HG03378 (cell line): ENCODE measurements around the gene KRTAP10-12.

ENCODE experiments used
- ATAC-seq: cut with Tn5 transposase; IDR thresholded peaks from one replicate; pipeline ENCODE4 v1.9.1; 2021; ENCODE audit warnings: mild to moderate bottlenecking, moderate library complexity; ENCODE audit not compliant: unreplicated experiment

The KRTAP10-12 gene

DNA sequence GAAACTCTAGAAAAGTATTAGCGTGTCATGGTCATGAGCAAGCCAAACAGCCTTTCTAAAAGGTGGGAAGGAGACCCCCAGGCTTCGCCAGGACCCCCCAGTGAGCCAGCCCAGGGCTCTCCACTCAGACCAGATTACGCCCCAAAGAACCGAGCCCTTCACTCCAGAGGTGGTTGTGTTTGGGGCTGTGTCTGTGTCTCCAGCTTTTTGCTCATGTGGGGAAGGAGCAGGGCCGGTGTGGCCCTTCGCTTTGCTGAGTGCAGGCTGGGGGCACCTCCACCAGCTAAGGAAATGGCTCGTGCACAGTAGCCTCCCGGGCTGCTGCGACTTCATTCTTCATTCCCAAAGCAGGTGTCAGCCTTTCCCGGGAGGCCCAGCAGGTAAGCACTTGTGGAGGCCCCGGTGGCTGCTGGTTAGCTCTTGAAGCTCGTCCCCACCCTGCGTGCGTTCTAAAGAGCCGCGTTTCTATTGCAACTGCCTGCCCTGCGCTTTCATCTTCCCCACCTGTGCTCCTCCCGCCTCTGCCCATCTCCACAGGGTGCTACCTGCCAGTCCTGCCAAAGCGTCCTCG is 13.9 kb downstream of the KRTAP10-12 start:
- no peak for ATAC-seq

DNA sequence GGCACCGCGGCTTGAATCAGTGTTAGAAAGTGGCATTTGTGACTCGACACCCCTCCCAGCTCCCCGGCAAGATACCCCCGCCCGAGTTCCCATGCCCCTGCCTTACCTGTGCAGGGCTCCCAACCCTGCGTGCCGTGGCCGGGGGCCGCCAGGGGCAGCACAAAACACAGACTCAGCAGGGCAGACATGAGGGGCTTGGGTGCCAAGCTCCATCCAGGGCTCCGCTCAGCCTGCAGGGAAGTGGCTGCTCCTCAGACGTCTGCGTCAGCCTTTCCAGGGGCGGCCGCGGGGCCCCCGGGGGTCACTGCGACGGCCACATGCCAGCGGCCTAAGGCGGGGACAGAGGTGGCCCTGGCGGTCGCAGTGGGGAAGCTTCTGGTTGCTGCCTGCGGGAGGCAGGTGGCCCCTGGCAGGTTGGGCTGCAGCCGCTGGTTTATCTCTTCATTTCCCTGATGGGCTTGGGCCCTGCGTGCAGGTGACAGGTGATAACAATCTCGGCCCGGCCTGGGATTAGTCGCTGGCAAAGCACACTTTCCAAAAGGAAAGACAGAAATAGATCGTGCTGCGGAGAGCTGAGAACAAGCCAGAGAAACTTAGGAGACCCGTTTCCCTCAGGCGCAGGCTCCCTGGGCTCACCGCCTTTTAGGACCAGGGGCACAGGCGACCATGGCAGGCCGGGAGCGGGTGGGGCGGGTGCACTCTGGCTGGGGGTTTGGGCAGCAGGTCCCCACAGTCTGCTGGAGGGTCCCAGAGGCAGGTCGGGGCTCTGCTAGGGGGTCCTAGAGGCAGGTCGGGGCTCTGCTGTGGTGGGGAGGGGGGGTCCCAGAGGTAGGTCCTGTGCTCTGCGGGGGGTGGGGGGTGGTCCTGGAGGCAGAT is 14.6 kb downstream of the KRTAP10-12 start, which contains the start of gene TSPEAR:
Gene TSPEAR (minus strand): TSS at position 246 of the 876 bp plus-strand sequence. CDS start 58 bp downstream, at position 188.
- ATAC-seq: no peak

DNA sequence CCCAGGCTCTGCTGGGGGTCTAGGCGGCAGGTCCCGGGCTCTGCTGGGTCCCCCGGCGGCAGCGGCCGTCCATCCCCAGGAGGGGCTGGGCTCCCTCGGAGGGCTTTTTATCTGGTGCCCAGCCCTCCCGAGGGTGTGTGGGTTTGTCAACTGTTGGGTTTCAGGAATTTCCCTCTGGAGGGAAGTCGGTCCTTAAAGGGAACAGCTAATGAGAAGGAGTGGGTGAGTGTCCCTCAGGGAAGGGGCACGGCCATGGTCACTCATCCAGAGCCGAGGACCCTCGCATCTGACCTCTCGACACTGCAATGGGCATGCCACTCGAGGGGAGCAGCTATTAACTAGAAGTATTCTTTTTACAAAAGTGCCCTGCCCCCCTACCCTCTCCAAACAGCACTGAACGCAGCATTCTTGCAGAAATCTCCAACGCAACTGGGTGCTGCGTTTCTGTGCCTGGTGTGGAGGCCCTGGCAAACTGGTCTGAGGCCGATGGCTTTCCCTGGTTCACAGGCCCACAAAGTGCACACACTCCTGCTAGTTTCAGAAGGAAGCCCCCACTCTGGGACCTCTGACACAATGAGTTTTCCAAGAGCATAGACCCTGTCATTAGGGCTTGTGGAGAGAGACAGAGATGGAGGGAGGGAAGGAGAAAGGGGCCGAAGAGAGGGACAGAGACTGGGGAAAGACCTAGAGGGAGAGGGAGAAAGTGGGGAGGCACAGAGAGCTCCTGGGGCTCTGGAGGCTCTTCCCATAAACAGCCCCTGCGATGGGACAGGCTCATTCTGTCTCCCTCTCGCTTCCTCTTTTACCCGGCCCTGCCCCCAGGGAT is 15.4 kb downstream of the KRTAP10-12 start:
- no peak for ATAC-seq

DNA sequence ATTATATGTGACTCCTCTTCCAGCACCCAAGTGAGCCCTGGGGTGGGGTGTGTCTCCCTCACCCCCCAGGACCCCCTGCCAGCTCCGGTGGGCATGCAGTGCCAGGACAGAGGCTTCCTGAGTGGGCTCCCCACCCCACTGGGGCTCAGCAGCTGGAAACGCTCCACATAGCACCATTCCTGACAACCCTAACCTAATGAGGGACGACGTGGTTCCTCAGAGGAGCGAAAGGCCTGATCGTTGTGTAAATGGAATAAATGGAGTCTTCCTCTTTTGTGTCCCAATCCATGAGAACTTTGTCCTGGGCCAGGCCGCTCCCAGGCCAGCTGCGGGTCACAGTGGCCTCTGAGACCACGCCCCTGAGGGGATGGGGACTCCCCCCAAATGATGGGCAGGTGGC is 16.2 kb downstream of the KRTAP10-12 start:
- ATAC-seq: no peak

DNA sequence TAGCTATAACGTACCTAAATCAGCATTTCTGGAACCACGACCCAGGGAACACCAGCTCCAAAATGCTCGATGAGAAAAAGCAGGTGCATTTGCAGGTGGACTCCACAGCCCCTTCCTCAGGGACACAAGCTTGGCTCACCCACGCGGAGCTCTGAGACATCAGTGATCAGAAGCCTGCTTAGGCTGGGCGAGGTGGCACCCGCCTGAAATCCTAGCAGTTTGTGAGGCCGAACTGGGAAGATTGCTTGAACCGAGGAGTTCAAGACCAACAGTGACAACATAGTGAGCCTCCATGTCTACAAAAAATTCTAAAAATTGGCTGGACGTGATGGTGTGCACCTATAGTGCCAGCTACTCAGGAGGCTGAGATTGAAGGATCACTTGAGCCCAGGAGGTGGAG is 16.9 kb downstream of the KRTAP10-12 start:
- no peak for ATAC-seq

- ATAC-seq: no peak
Measured at GRCh38 chr21:44714905-44715304, 17.9 kb downstream of the KRTAP10-12 start.

GRCh38 chr21:44716984-44717383 is 20.0 kb downstream of the KRTAP10-12 start:
- ATAC-seq: no peak

DNA sequence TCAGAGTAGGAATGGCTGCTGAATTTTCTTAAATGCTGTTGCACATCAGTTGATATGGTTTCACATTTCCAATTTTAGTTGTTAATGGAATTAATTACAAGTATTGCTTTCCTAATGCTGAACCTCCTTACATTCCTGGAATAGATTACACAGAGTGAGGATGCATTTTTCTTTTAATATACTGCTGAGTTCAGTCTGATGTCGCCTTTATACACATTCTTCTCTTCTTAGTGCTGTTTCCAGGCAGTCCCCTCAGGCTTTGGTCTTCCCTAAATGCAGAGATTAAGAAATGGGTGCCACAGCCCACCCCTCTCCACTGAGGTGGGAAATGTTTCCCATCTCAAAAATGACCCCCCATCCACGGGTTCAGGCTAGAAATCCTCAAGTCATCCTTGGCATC is 21.1 kb downstream of the KRTAP10-12 start:
- no peak for ATAC-seq

- ATAC-seq: no peak
Measured at GRCh38 chr21:44718571-44718970, 21.6 kb downstream of the KRTAP10-12 start.

GRCh38 chr21:44720170-44720569 is 23.2 kb downstream of the KRTAP10-12 start:
- ATAC-seq: no peak

DNA sequence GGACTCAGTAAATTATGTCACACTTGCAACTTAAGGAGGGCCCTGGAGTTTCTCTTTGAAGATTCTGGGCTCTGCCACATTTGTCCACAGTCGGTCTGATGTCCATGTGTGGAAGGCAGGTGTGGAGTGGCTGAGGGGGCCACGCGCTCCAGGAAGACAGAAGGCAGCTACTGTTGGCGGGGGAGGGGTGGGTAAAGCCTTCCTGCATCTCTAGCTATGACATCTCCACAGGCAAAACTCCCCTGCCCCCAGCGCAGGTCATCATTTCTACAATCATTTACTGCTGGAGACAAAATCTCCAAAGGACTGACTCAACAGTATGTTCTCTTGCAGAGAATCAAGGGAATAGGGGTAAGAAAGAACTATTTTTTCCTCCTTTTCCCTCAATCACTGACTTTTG is 25.8 kb downstream of the KRTAP10-12 start:
- no peak for ATAC-seq

DNA sequence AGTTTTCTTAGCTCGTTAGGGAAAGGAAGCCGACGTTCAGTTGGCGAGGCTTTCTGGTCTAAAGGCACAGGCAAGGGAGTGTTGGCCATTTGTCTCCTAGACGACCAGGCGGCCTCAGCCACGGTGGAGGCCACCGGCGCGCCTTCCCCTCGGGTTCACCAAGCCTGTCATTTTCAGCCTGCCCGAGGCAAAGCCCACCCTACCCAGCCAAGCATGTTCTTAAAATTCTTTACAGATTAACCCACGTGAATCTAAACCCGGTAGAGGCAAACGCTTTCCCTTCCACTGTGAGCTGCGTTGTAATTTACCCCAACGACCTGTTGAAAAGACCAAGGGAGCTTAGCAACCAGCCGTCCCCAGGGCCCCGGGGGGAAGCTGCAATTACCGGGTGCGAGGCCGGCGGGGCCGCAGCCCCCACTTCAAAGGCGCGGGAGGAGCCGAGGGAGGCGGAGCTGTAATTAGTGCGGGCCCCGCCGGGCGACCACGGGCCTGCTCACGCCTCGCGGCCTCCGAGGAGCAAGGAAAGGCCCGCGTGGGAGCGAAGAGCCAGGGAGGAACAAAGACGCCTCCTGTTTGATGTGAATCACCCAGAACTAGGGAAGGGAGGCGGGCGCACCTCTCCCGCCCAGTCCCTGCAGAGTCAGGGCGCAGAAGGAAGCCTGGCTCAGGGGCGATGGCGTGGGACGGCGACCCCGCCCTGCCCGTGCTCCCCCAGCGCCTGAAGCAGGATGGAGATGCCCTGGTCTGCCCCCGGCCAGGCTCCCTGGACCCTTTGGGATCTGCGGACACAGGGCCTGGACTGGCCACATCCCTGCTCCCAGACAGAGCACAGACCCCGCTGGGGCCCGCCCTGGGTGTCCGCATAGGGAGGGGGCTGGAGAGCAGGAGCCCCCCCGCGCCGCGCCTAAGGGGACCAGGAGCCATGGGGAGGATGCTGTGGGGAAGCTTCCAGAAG is 26.5 kb downstream of the KRTAP10-12 start:
- ATAC-seq: no peak

GRCh38 chr21:44724196-44724595 is 27.2 kb downstream of the KRTAP10-12 start:
- ATAC-seq: no peak

- no peak for ATAC-seq
Measured at GRCh38 chr21:44724926-44725325, 28.0 kb downstream of the KRTAP10-12 start.

GRCh38 chr21:44726826-44727225 is 29.9 kb downstream of the KRTAP10-12 start:
- no peak for ATAC-seq

GRCh38 chr21:44727321-44727720 is 30.3 kb downstream of the KRTAP10-12 start:
- no peak for ATAC-seq

GRCh38 chr21:44727757-44728156 is 30.8 kb downstream of the KRTAP10-12 start:
- no peak for ATAC-seq

GRCh38 chr21:44728716-44729115 is 31.7 kb downstream of the KRTAP10-12 start:
- ATAC-seq: no peak

GRCh38 chr21:44729336-44730027 is 32.5 kb downstream of the KRTAP10-12 start:
- ATAC-seq: no peak

GRCh38 chr21:44730028-44730395 is 33.0 kb downstream of the KRTAP10-12 start:
- ATAC-seq: no peak
